Tibial nerve (tissue), 4 donors: ENCODE measurements around the gene MYBBP1A. TPM values are rescaled to one million over a fixed set of nuclear protein-coding genes. Genes with fewer than 3 reads are reported as not detected.
"Not testable (repeated sequence)": the region's sequence is repeated elsewhere in the genome, so short reads cannot be mapped to it uniquely, and the experiment has no call there.

Source experiments
- DNase-seq, 2 donors: peaks; one replicate each; pipeline ENCODE4 v3.0.0-alpha.2; 2019; ENCODE audit warnings: low spot score in 2 of 2
- H3K27ac ChIP-seq, 4 donors: fragments of 200-600 bp; sonication (generic) in 3 of 4; one replicate each; pipeline ENCODE4 v1.5.1; 2017 to 2019; ENCODE audit warnings: mild to moderate bottlenecking in 1 of 4
- H3K27me3 ChIP-seq, 2 donors: fragments of 200-600 bp; sonication (generic) in 1 of 2; one replicate each; pipeline versions ENCODE4 v1.5.1 to v1.6.0; 2017 to 2019
- H3K36me3 ChIP-seq, 3 donors: fragments of 200-600 bp; sonication (generic); one replicate each; pipeline ENCODE4 v1.5.1; 2018 to 2019
- H3K4me1 ChIP-seq, 4 donors: fragments of 200-600 bp; sonication (generic) in 3 of 4; one replicate each; pipeline ENCODE4 v1.5.1; 2017 to 2019
- H3K4me3 ChIP-seq, 4 donors: fragments of 200-600 bp; sonication (generic) in 3 of 4; one replicate each; pipeline ENCODE4 v1.5.1; 2017 to 2019; ENCODE audit warnings: mild to moderate bottlenecking in 1 of 4, moderate library complexity in 1 of 4
- H3K9me3 ChIP-seq, 4 donors: fragments of 200-600 bp; sonication (generic) in 3 of 4; one replicate each; pipeline ENCODE4 v1.5.1; 2017 to 2019
- EP300 ChIP-seq, 2 donors: sonication (generic); formaldehyde crosslinking; IDR thresholded peaks; one replicate each; pipeline ENCODE4 v1.6.1; 2017; ENCODE audit warnings: antibody characterized with exemption in 2 of 2, mild to moderate bottlenecking in 1 of 2
- POLR2A ChIP-seq, 2 donors: fragments of 450-650 bp; IDR thresholded peaks; one replicate each; pipeline ENCODE4 v1.6.1; 2017; ENCODE audit warnings: antibody characterized with exemption in 2 of 2, mild to moderate bottlenecking in 2 of 2, moderate library complexity in 2 of 2
- WGBS, 2 donors: methylation state at CpG; one replicate each; pipeline ENCODE4 v1.1.5; 2018; 5-methylcytosine and 5-hydroxymethylcytosine counted together
- total RNA-seq, 4 donors: library from RNA; depleted of rRNA; stranded (reverse); fragments of >200 nt; gene quantifications; one replicate each; pipeline ENCODE4 v1.1.0, GENCODE V29; 2016
- TF ChIP-seq, protein P1 (sequence below), 5 experiments: fragments of 200-600 bp in 3 of 5; fragments of 450-650 bp in 2 of 5; sonication (generic) in 3 of 5; IDR thresholded peaks; one replicate each; pipeline ENCODE4 v1.5.1; 2016 to 2019; ENCODE audit warnings: antibody characterized with exemption in 5 of 5, mild to moderate bottlenecking in 3 of 5, moderate library complexity in 2 of 5

MYBBP1A gene
- total RNA-seq, 4 donors from 2014 or later, result 53.8 to 119 (median 54.4) TPM

DNA sequence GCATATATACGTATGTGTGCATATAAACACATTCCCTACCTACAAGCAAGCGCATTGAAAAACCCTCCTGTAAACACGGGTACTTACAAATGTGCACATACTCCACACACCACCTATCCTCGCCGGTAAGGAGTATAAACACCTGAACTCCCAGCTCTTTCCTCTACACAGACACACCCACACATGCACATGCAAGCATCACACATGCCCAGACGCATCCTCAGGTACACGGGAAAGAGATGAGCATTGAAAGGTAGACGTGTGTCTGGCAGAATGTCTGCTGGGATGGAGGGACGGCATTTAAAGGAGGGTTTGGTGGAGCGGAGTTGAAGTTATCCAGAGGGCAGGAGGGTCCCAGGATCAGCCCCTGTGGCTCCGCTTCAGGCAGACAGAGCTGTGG, 24.5 kb upstream of the MYBBP1A start:
- Histone ChIP-seq H3K36me3 (no peaks in the 10 kb centered on the region), H3K27ac (no peak overlapping the region), H3K4me1 (peaks cover 0 to 12% (median 4%) of the 10 kb centered on the region in 4 donors), H3K27me3 (peaks cover 0 to 49% of the 10 kb centered on the region in 2 donors), H3K9me3 (no peaks in the 10 kb centered on the region), H3K4me3 (no peak overlapping the region)
- WGBS, 2 donors, result 90 to 95% methylated on average over 11 of the region's 11 CpGs
- TF ChIP-seq EP300 (IDR thresholded peaks at IDR 0.05) (no peak), POLR2A (IDR thresholded peaks at IDR 0.05) (no peak)
- TF ChIP-seq, protein P1, sequence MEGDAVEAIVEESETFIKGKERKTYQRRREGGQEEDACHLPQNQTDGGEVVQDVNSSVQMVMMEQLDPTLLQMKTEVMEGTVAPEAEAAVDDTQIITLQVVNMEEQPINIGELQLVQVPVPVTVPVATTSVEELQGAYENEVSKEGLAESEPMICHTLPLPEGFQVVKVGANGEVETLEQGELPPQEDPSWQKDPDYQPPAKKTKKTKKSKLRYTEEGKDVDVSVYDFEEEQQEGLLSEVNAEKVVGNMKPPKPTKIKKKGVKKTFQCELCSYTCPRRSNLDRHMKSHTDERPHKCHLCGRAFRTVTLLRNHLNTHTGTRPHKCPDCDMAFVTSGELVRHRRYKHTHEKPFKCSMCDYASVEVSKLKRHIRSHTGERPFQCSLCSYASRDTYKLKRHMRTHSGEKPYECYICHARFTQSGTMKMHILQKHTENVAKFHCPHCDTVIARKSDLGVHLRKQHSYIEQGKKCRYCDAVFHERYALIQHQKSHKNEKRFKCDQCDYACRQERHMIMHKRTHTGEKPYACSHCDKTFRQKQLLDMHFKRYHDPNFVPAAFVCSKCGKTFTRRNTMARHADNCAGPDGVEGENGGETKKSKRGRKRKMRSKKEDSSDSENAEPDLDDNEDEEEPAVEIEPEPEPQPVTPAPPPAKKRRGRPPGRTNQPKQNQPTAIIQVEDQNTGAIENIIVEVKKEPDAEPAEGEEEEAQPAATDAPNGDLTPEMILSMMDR (IDR thresholded peaks at IDR 0.05), result no peak
- no peak for DNase-seq

DNA sequence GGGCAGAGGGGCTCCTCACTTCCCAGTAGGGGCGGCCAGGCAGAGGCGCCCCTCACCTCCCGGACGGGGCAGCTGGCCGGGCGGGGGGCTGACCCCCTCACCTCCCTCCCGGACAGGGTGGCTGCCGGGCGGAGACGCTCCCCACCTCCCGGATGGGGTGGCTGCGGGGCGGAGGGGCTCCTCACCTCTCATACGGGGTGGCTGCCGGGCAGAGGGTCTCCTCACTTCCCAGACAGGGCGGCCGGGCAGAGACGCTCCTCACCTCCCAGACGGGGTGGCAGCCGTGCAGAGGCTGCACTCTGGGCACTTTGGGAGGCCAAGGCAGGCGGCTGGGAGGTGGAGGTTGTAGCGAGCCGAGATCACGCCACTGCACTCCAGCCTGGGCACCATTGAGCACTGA, 23.2 kb upstream of the MYBBP1A start:
- H3K4me1 ChIP-seq, H3K36me3 ChIP-seq, H3K27ac ChIP-seq, DNase-seq, H3K4me3 ChIP-seq, H3K9me3 ChIP-seq: not testable (repeated sequence)
- WGBS, 2 donors, result 85 to 96% methylated on average over 10 of the region's 24 CpGs
- peaks cover 0 to 39% of the 10 kb centered on the region in 2 donors for H3K27me3 ChIP-seq

DNA sequence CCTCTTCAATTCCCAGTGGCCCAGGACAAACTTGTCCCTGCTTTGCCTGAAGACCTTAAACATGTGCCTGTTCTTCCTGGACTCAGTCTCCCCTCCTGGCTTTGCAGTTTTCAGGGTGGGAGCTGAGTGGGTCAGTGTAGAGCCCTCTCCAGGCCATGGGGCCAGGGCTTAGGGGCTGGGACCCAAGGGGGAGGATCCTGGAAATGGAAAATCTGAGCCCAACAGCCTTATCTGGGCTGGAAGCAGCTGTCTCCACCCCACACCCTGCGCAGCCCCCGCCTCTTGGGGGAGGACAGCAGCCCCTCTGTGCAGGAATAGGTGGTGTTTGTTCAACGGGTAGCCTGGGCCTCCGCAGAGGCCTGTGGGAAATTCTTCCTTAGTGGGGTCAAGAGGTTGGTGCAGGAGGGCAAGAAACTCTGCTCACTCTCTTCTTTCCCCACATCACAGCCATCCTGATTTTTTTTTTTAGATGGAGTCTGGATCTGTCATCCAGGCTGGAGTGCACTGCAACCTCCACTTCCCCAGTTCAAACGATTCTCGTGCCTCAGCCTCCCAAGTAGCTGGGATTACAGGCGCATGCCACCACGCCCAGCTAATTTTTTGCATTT, 22.3 kb upstream of the MYBBP1A start:
- no peak overlapping the region for H3K27ac ChIP-seq
- H3K36me3 ChIP-seq, result no peaks in the 10 kb centered on the region
- TF ChIP-seq, protein P1 (IDR thresholded peaks at IDR 0.05), result no peak
- TF ChIP-seq POLR2A (IDR thresholded peaks at IDR 0.05) (no peak), EP300 (IDR thresholded peaks at IDR 0.05) (no peak)
- peaks cover 0 to 31% of the 10 kb centered on the region in 2 donors for H3K27me3 ChIP-seq
- H3K4me3 ChIP-seq, result no peak overlapping the region
- no peaks in the 10 kb centered on the region for H3K4me1 ChIP-seq
- 72 to 83% methylated on average over 8 of the region's 8 CpGs for WGBS, 2 donors
- DNase-seq, result no peak
- no peaks in the 10 kb centered on the region for H3K9me3 ChIP-seq

DNA sequence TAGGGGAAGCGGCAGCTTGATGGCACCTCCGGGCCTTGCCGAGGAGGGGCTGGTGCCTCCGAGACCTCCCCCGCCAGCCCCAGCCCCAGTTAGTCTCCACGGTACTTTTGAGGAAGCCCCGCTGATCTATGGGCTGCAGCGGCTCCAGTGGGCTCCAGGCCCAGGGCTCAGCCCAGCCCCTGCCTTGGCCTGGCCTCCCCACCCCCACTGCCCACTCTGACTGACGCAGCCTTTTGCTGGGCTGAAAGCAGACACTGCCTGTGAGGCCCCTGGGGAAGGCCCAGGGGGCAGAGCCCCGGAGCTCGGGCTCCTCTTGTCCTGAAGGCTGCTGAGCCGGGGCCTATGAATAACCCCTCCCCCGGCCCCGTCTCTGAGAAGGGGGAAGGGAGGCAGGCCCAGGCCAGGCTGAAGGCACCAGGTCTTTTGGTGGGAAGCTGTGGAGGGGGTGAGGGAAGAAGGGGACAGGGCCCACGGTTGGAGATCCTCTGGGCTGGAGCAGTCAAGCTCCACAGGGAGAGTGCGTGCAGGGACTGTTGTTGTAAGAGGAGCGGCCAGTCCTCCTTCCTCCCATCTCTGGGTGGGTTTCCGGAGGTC, 21.6 kb upstream of the MYBBP1A start:
- no peaks in the 10 kb centered on the region for H3K4me1 ChIP-seq
- WGBS, 2 donors, result 37 to 47% methylated on average over 11 to 15 of the region's 18 CpGs
- no peaks in the 10 kb centered on the region for H3K9me3 ChIP-seq
- peaks cover 0 to 24% of the 10 kb centered on the region in 2 donors for H3K27me3 ChIP-seq
- H3K27ac ChIP-seq, result no peak overlapping the region
- DNase-seq, result no peak
- TF ChIP-seq EP300 (IDR thresholded peaks at IDR 0.05) (no peak), POLR2A (IDR thresholded peaks at IDR 0.05) (no peak)
- TF ChIP-seq, protein P1 (IDR thresholded peaks at IDR 0.05), result no peak
- H3K4me3 ChIP-seq, result no peak overlapping the region
- H3K36me3 ChIP-seq, result no peaks in the 10 kb centered on the region

DNA sequence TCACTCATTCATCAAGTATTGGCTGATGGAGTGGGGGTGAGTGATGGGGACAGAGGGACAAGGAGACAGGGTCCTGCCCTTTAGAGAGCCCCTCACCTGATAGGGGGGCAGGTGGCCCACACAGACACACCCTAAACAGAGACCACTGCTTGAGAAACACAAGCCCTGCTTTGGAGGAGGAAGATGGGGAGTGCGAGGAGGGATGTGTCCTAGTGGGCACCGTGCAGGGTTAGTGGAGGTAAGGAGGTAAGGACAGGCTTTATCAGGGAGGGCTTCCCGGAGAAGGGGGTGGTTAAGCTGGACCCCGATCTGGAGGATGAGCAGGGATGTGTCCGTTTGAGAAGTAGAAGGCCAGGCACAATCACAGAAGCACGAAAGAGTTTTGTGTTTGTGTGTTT, 21.0 kb upstream of the MYBBP1A start:
- TF ChIP-seq, protein P1 (IDR thresholded peaks at IDR 0.05), result no peak
- Histone ChIP-seq H3K36me3 (no peaks in the 10 kb centered on the region), H3K27ac (no peak overlapping the region), H3K27me3 (peaks cover 0 to 17% of the 10 kb centered on the region in 2 donors), H3K4me1 (no peaks in the 10 kb centered on the region), H3K9me3 (no peaks in the 10 kb centered on the region), H3K4me3 (no peak overlapping the region)
- WGBS, 2 donors, result 60% methylated on average over 6 of the region's 6 CpGs
- no peak for DNase-seq
